IMR-90 (cell line): Measurements from ENCODE around the gene RMDN2. TPM values are rescaled to one million over a fixed set of nuclear protein-coding genes. Genes with fewer than 3 reads are reported as not detected.

Source experiments
- ATAC-seq: fragments of 200-7000 bp; cut with Tn5 transposase; 2 replicates; pipeline ENCODE4 v1.9.1; 2020; ENCODE audit warnings: low read depth, mild to moderate bottlenecking, moderate library complexity
- BruUV-seq: library from RNA; stranded (reverse); fragments of 400-500 nt; replicated peaks from 2 replicates; lab custom pipeline; 2021; lab: Mats Ljungman, UMichigan
- CTCF ChIA-PET: fragments of 300-600 bp; formaldehyde crosslinking; extraction: SDS; loops from one replicate; lab custom pipeline; 2021; ENCODE audit warnings: antibody characterized with exemption; lab: Yijun Ruan, JAX
- POLR2A ChIA-PET: fragments of 300-600 bp; sonication (Branson Sonifier 250); formaldehyde crosslinking; loops from one replicate; lab custom pipeline; 2022; ENCODE audit warnings: antibody characterized with exemption; ENCODE audit not compliant: unreplicated experiment; lab: Charles Lee
- DNase-seq: peaks from one replicate; pipeline ENCODE4 v3.0.0; 2013
- H2AFZ ChIP-seq: replicated peaks from 2 replicates; pipeline ENCODE3; 2013; ENCODE audit warnings: low read length, mild to moderate bottlenecking; ENCODE audit not compliant: poor library complexity
- H2AK5ac ChIP-seq: 2 replicates; pipeline ENCODE4 v1.6.1; 2013; ENCODE audit warnings: low read depth, low read length, inconsistent platforms
- H2AK9ac ChIP-seq: replicated peaks from 2 replicates; pipeline ENCODE3; 2013; ENCODE audit warnings: mild to moderate bottlenecking, low read depth, low read length, moderate library complexity; ENCODE audit not compliant: poor library complexity
- H2BK120ac ChIP-seq: 2 replicates; pipeline ENCODE4 v1.6.1; 2013; ENCODE audit warnings: low read depth, low read length, inconsistent platforms
- H2BK15ac ChIP-seq: 3 replicates; pipeline ENCODE4 v1.6.1; 2013; ENCODE audit warnings: low read depth, low read length, inconsistent platforms
- H2BK20ac ChIP-seq: 2 replicates; pipeline ENCODE4 v1.6.1; 2013; ENCODE audit warnings: low read depth, mild to moderate bottlenecking, inconsistent platforms, low read length, moderate library complexity
- H2BK5ac ChIP-seq: 2 replicates; pipeline ENCODE4 v1.6.1; 2013; ENCODE audit warnings: mild to moderate bottlenecking, low read depth, low read length, inconsistent platforms; ENCODE audit not compliant: poor library complexity, severe bottlenecking
- H3K14ac ChIP-seq: replicated peaks from 2 replicates; pipeline ENCODE4 v1.6.1; 2013; ENCODE audit warnings: low read depth, low read length, inconsistent platforms
- H3K18ac ChIP-seq: 2 replicates; pipeline ENCODE4 v1.6.1; 2013; ENCODE audit warnings: low read depth, low read length, control low read depth
- H3K23ac ChIP-seq: 2 replicates; pipeline ENCODE4 v1.6.1; 2013; ENCODE audit warnings: low read depth, low read length, inconsistent platforms
- H3K27ac ChIP-seq: 2 replicates; pipeline ENCODE4 v1.5.1; 2013; ENCODE audit warnings: mild to moderate bottlenecking, control low read depth, low read length; ENCODE audit not compliant: insufficient read depth
- H3K27me3 ChIP-seq: 2 replicates; pipeline ENCODE4 v1.6.1; 2013; ENCODE audit warnings: low read length; ENCODE audit not compliant: control insufficient read depth, insufficient read depth
- H3K36me3 ChIP-seq: 2 replicates; pipeline ENCODE4 v1.6.1; 2013; ENCODE audit warnings: low read length, mixed read lengths; ENCODE audit not compliant: control insufficient read depth, insufficient read depth
- H3K4ac ChIP-seq: 2 replicates; pipeline ENCODE4 v1.6.1; 2013; ENCODE audit warnings: low read depth, low read length, inconsistent platforms
- H3K4me1 ChIP-seq: 2 replicates; pipeline ENCODE4 v1.6.1; 2013; ENCODE audit warnings: low read length, mixed read lengths; ENCODE audit not compliant: control insufficient read depth, insufficient read depth
- H3K4me2 ChIP-seq: 2 replicates; pipeline ENCODE4 v1.6.1; 2013; ENCODE audit warnings: low read depth, mild to moderate bottlenecking, control low read depth, low read length, moderate library complexity
- H3K4me3 ChIP-seq: 2 replicates; pipeline ENCODE4 v1.5.1; 2013; ENCODE audit warnings: low read depth, mild to moderate bottlenecking, control low read depth, low read length, moderate library complexity; ENCODE audit not compliant: insufficient read depth
- H3K56ac ChIP-seq: 2 replicates; pipeline ENCODE4 v1.6.1; 2013; ENCODE audit warnings: low read length, inconsistent platforms; ENCODE audit not compliant: insufficient read depth; ENCODE audit errors: extremely low read depth
- H3K79me1 ChIP-seq, 2 experiments: 2 replicates each; pipeline ENCODE4 v1.6.1; 2013; ENCODE audit warnings: low read length in 2 of 2, inconsistent platforms in 1 of 2, low read depth in 1 of 2
- H3K9ac ChIP-seq: 2 replicates; pipeline ENCODE4 v1.6.1; 2013; ENCODE audit warnings: low read depth, low read length, control low read depth
- H3K9me1 ChIP-seq: 2 replicates; pipeline ENCODE4 v1.6.1; 2013; ENCODE audit warnings: low read length, inconsistent platforms; ENCODE audit not compliant: insufficient read depth
- H3K9me3 ChIP-seq: 2 replicates; pipeline ENCODE4 v1.6.1; 2013; ENCODE audit warnings: low read length; ENCODE audit not compliant: control insufficient read depth, insufficient read depth
- H4K20me1 ChIP-seq: 2 replicates; pipeline ENCODE4 v1.6.1; 2013; ENCODE audit warnings: low read length, inconsistent platforms; ENCODE audit not compliant: insufficient read depth
- H4K5ac ChIP-seq: 2 replicates; pipeline ENCODE4 v1.6.1; 2013; ENCODE audit warnings: mild to moderate bottlenecking, low read depth, low read length, control low read depth
- H4K8ac ChIP-seq, 2 experiments: 2 replicates each; pipeline ENCODE4 v1.6.1; 2013; ENCODE audit warnings: low read depth in 2 of 2, low read length in 2 of 2, control low read depth in 1 of 2, inconsistent platforms in 1 of 2
- H4K91ac ChIP-seq: 2 replicates; pipeline ENCODE4 v1.6.1; 2013; ENCODE audit warnings: low read depth, low read length, inconsistent platforms; ENCODE audit not compliant: insufficient read depth
- BHLHE40 ChIP-seq: fragments of 150-350 bp; IDR thresholded peaks from 2 replicates; pipeline ENCODE4 v1.6.1; 2016; ENCODE audit warnings: mild to moderate bottlenecking, low read depth, low read length
- CHD1 ChIP-seq: IDR thresholded peaks from 2 replicates; pipeline ENCODE4 v1.6.1; 2012; ENCODE audit warnings: low read depth, low read length, improper control_type of control experiment
- CTCF ChIP-seq: conservative IDR thresholded peaks from 2 replicates; pipeline ENCODE4 v1.5.1; 2012; ENCODE audit warnings: mild to moderate bottlenecking, low read depth, low read length, improper control_type of control experiment
- RAD21 ChIP-seq: IDR thresholded peaks from 2 replicates; pipeline ENCODE4 v1.6.1; 2012; ENCODE audit warnings: low read length, improper control_type of control experiment
- RCOR1 ChIP-seq: IDR thresholded peaks from 2 replicates; pipeline ENCODE4 v1.6.1; 2012; ENCODE audit warnings: mild to moderate bottlenecking, low read length, improper control_type of control experiment; ENCODE audit not compliant: insufficient replicate concordance
- RFX5 ChIP-seq: IDR thresholded peaks from 2 replicates; pipeline ENCODE4 v1.8.0; 2012; ENCODE audit warnings: low read depth, mild to moderate bottlenecking, low read length, moderate library complexity
- SMC3 ChIP-seq: fragments of 150-350 bp; IDR thresholded peaks from 2 replicates; pipeline ENCODE4 v1.6.1; 2016; ENCODE audit warnings: low read depth, mild to moderate bottlenecking, antibody characterized with exemption, low read length, moderate library complexity
- WGBS, 2 experiments: methylation state at CpG; one replicate each; pipeline versions ENCODE4 v1.1.5 to v1.1.7; 2013; ENCODE audit warnings: missing lambda C conversion rate in 2 of 2; ENCODE audit not compliant: insufficient read length in 1 of 2; ENCODE audit errors: extremely low coverage in 2 of 2; 5-methylcytosine and 5-hydroxymethylcytosine counted together
- dilution Hi-C: fragments of 300-500 bp; cut with HindIII; formaldehyde crosslinking; loops from one replicate; pipeline ENCODE4 v1.14.3; 2018; ENCODE audit warnings: low sequenced_read_pairs; ENCODE audit not compliant: unreplicated experiment
- in situ Hi-C: fragments of 300-500 bp; cut with MboI; formaldehyde crosslinking; loops from 3 replicates; pipeline ENCODE4 v1.14.3; 2019; ENCODE audit warnings: low sequenced_read_pairs, inconsistent platforms, mixed read lengths
- intact Hi-C: fragments of 100-400 bp; cut with micrococcal nuclease; formaldehyde crosslinking; loops from 2 replicates; pipeline ENCODE4 v1.10.0; 2022
- polyA plus RNA-seq, 3 experiments: library from polyadenylated mRNA; depleted of rRNA; stranded (reverse); fragments of >200 nt; gene quantifications; 2 replicates each; pipeline ENCODE4 v1.2.3, GENCODE V29; 2012; ENCODE audit warnings: low replicate concordance in 1 of 3
- total RNA-seq: library from RNA; depleted of rRNA; stranded (reverse); fragments of >200 nt; gene quantifications from 2 replicates; pipeline ENCODE4 v1.2.3, GENCODE V29; 2012

Gene RMDN2
- total and polyA plus RNA-seq, 2 of the 4 experiments (the other 2 are of a cell fraction) = 2.3 to 3.0 TPM

GRCh38 chr2:38057651-38058410 is 132.7 kb downstream of the RMDN2 start:
- Histone ChIP-seq H2AFZ (no peak overlapping the region), H2BK20ac (no peak overlapping the region), H2BK15ac (no peak overlapping the region), H4K20me1 (no peaks in the 10 kb centered on the region), H3K9me3 (no peaks in the 10 kb centered on the region), H4K8ac (no peak overlapping the region), H3K18ac (no peak overlapping the region), H2BK120ac (no peak overlapping the region), H3K36me3 (no peaks in the 10 kb centered on the region), H4K91ac (no peak overlapping the region), H3K23ac (no peak overlapping the region), H2BK5ac (no peak overlapping the region), H2AK9ac (no peak overlapping the region), H3K4me2 (no peak overlapping the region), H3K56ac (no peak overlapping the region), H3K79me1 (no peaks in the 10 kb centered on the region), H3K9me1 (peaks cover 8% of the 10 kb centered on the region), H3K14ac (no peak overlapping the region), H3K4ac (no peak overlapping the region), H3K4me1 (0 out of 2 replicates have a peak, but pooled peaks cover 2% of the 10 kb centered on the region), H3K9ac (no peak overlapping the region), H3K27me3 (peaks cover 15% of the 10 kb centered on the region), H3K4me3 (no peak overlapping the region), H2AK5ac (no peak overlapping the region), H3K27ac (no peak overlapping the region), H4K5ac (no peak overlapping the region)
- POLR2A ChIA-PET = no interaction called here
- BruUV-seq = no TSS peak
- dilution Hi-C loops = no loop called here
- no peak for ATAC-seq
- no peak for TF ChIP-seq RCOR1
- no peak for TF ChIP-seq SMC3
- no peak for TF ChIP-seq RAD21
- no peak for TF ChIP-seq RFX5
- no peak for TF ChIP-seq CHD1
- no peak for TF ChIP-seq CTCF
- no peak for TF ChIP-seq BHLHE40
- no CpG with 5 or more reads among the region's 3 CpGs for WGBS, 2 experiments
- no peak for DNase-seq
- in situ Hi-C loops = no loop called here
- intact Hi-C loops = no loop called here
- CTCF ChIA-PET = no interaction called here
